Urinary bladder (tissue), 4 donors: ENCODE data around the gene SLC35B1. TPM values are rescaled to one million over a fixed set of nuclear protein-coding genes. Genes with fewer than 3 reads are reported as not detected.

Experiments used
- DNase-seq: peaks from one replicate; pipeline ENCODE4 v3.0.0-alpha.2; 2015; ENCODE audit errors: extremely low spot score
- H3K27ac ChIP-seq: one replicate; pipeline ENCODE4 v1.5.1; 2013; ENCODE audit warnings: low read depth, mild to moderate bottlenecking, moderate library complexity
- H3K36me3 ChIP-seq: one replicate; pipeline ENCODE4 v1.6.1; 2013; ENCODE audit warnings: mild to moderate bottlenecking, moderate library complexity; ENCODE audit not compliant: insufficient read depth
- H3K4me1 ChIP-seq: one replicate; pipeline ENCODE4 v1.6.1; 2013; ENCODE audit warnings: mild to moderate bottlenecking, moderate library complexity; ENCODE audit not compliant: insufficient read depth
- H3K4me3 ChIP-seq: one replicate; pipeline ENCODE4 v1.5.1; 2013; ENCODE audit warnings: low read depth, low read length
- WGBS: extraction: QIAGEN DNeasy Blood & Tissue Kit; methylation state at CpG from one replicate; pipeline ENCODE4 v1.1.7; 2013; 5-methylcytosine and 5-hydroxymethylcytosine counted together
- polyA plus RNA-seq: library from polyadenylated mRNA; stranded (reverse); fragments of 200-250 nt; gene quantifications from one replicate; pipeline ENCODE4 v1.2.3, GENCODE V29; 2013
- total RNA-seq: library from RNA; depleted of rRNA; stranded (reverse); fragments of >200 nt; gene quantifications from one replicate; pipeline ENCODE4 v1.2.3, GENCODE V29; 2014
- donor health status: healthy with polysubstance abuse.
- donor health status: healthy.

The SLC35B1 gene
- total RNA-seq (27.0 TPM), polyA plus RNA-seq (33.1 TPM)

- DNase-seq, result peak; percentile 95
- WGBS, result 1% methylated on average over 53 of the region's 53 CpGs
- Histone ChIP-seq H3K4me3 (peak within 1 kb of the TSS; percentile 89), H3K36me3 (no peaks in the 10 kb centered on the region), H3K4me1 (no peaks in the 10 kb centered on the region), H3K27ac (peak within 1 kb of the TSS; percentile 68)
These were observed at the start of gene SLC35B1 for GRCh38 chr17:49707608-49708514. TSS of gene SLC35B1 (minus strand) at chr17:49707964. CDS start at chr17:49707833, 131 bp downstream.

GRCh38 chr17:49757151-49757777 lies 49.5 kb upstream of the SLC35B1 start:
- H3K36me3 ChIP-seq, result peaks cover 1% of the 10 kb centered on the region
- 77% methylated on average over 6 of the region's 6 CpGs for WGBS
- no peak for DNase-seq
- no peak overlapping the region for H3K4me3 ChIP-seq
- no peaks in the 10 kb centered on the region for H3K4me1 ChIP-seq
- no peak overlapping the region for H3K27ac ChIP-seq

DNA sequence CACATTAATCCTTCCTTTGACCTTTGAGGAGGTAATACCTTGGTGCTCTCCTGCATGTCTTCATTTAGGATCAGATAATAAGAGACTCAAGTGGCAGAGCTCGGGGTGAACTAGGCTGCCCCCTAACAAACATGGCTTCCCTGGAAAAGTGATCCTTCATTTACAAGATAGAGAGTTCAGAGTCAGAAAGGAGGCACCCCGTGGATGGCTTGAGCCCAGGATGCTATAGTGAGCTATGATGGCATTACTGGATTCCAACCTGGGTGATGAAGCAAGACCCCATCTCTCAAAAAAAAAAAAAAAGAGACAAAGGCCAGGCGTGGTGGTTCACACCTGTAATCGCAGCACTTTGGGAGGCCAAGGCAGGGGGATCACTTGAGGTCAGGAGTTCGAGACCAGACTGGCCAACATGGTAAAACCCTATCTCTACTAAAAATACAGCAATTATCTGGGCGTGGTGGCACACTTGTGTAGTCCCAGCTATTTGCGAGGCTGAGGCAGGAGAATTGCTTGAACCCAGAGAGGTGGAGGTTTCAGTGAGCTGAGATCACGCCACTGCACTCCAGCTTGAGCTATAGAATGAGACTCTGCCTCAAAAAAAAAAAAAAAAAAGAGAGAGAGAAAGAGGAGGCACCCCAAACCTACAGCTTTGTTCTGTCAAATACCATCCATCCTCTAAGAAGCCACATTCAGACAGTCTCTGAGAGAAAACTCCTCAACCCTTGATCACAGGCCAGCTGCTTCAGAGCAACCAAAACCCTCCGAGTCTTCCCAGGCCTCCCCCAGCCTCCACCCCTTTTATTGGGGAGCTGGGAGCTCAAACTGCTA lies 48.8 kb upstream of the SLC35B1 start:
- no peaks in the 10 kb centered on the region for H3K4me1 ChIP-seq
- 88% methylated on average over 9 of the region's 9 CpGs for WGBS
- DNase-seq, result no peak

DNA sequence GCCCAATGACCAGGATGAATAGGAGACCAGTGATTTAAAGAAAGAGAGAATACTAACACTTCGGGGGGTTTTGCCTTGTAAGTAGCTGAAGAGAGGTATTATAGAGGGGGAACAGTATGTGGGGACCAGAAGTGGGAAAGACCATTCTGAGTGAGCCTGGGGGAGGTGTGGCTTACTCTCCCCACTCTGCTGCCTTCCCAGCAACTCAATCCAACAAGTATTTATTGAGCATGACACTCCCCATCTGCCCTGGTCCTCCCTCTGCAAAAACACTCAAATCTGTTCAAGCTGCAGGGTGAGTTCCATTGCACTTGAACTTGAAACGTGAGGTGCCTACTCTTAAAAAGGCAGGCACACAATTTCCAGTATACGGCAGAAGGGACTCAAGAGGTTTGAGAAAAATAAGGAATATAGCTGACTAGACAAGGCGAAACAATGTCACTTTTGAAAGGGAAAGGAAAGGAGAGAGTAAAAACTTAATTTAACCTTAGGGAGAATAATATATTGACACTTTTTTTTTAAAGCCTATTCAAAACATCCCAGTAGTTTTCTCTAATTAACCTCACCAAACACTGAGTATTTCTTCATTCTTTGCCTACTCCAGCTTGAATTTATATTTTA lies 48.0 kb upstream of the SLC35B1 start:
- no peak overlapping the region for H3K4me3 ChIP-seq
- H3K4me1 ChIP-seq, result no peaks in the 10 kb centered on the region
- H3K27ac ChIP-seq, result no peak overlapping the region
- 77% methylated on average over 4 of the region's 4 CpGs for whole genome bisulfite sequencing
- DNase-seq, result no peak
- H3K36me3 ChIP-seq, result peaks cover 1% of the 10 kb centered on the region

More for the DNA sequence above, 48.8 kb upstream of the SLC35B1 start:
- no peak overlapping the region for H3K27ac ChIP-seq
- peaks cover 1% of the 10 kb centered on the region for H3K36me3 ChIP-seq
- H3K4me3 ChIP-seq, result no peak overlapping the region

- no peak overlapping the region for H3K27ac ChIP-seq
- no peaks in the 10 kb centered on the region for H3K4me1 ChIP-seq
- 52% methylated on average over 8 of the region's 8 CpGs for WGBS
- no peak overlapping the region for H3K4me3 ChIP-seq
- DNase-seq, result no peak
- H3K36me3 ChIP-seq, result peaks cover 1% of the 10 kb centered on the region
These were observed 46.2 kb upstream of the SLC35B1 start for GRCh38 chr17:49753959-49754391.

DNA sequence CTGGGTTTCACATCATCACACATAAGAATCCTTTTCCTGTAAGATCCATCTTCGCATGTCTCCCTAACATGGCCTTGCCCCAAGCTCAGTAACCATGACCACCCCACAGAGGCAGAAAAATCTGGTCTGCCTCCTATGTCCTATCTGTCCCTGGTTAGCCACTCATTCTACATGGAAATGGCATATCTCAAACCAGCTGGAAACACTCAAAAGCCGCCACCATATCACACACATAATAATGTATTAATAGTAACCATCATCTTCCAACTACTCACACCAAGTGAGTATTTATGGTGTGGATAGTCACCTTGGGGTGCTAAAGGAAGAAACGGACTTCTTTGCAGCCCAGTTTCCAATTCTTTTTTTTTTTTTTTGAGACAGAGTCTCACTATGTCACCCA lies 44.7 kb upstream of the SLC35B1 start:
- 82% methylated on average over 3 of the region's 3 CpGs for WGBS
- Histone ChIP-seq H3K27ac (no peak overlapping the region), H3K4me1 (no peaks in the 10 kb centered on the region), H3K4me3 (no peak overlapping the region), H3K36me3 (no peaks in the 10 kb centered on the region)
- DNase-seq, result no peak

GRCh38 chr17:49749730-49750129 lies 42.0 kb upstream of the SLC35B1 start:
- Histone ChIP-seq H3K27ac (no peak overlapping the region), H3K36me3 (no peaks in the 10 kb centered on the region), H3K4me1 (peaks cover 1% of the 10 kb centered on the region), H3K4me3 (no peak overlapping the region)
- WGBS, result 92% methylated on average over 3 of the region's 3 CpGs
- no peak for DNase-seq

- H3K36me3 ChIP-seq, result no peaks in the 10 kb centered on the region
- DNase-seq, result no peak
- no peak overlapping the region for H3K4me3 ChIP-seq
- 80% methylated on average over 7 of the region's 7 CpGs for WGBS
- H3K27ac ChIP-seq, result no peak overlapping the region
- H3K4me1 ChIP-seq, result peaks cover 1% of the 10 kb centered on the region
These were observed 41.0 kb upstream of the SLC35B1 start for GRCh38 chr17:49748791-49749190.

- H3K4me3 ChIP-seq, result no peak overlapping the region
- H3K4me1 ChIP-seq, result peaks cover 1% of the 10 kb centered on the region
- no peak overlapping the region for H3K27ac ChIP-seq
- no peaks in the 10 kb centered on the region for H3K36me3 ChIP-seq
- no peak for DNase-seq
- 87% methylated on average over 3 of the region's 3 CpGs for WGBS
These were observed 40.5 kb upstream of the SLC35B1 start for GRCh38 chr17:49748223-49748622.

DNA sequence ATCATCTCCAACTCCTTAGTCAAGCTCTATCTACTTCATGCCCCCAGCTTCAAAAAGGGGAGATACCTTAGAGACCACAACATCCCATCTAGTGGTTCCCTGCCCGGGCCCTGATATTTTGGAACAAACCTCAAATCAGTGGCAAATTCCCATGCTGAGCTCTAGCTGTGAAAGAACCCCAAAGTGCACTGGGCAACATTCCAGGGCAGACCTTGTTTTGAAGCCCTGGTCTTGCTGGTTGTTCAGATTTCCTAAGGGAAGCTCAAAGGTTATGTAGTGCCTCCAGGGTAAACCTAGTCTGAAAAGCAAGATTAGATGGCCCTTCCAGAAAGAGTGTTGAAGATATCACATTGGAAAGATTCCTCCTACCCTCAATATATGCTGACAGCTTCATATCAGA lies 39.9 kb upstream of the SLC35B1 start:
- Histone ChIP-seq H3K36me3 (no peaks in the 10 kb centered on the region), H3K27ac (no peak overlapping the region), H3K4me1 (peaks cover 3% of the 10 kb centered on the region), H3K4me3 (no peak overlapping the region)
- WGBS, result 85% methylated on average over 1 of the region's 1 CpG
- DNase-seq, result no peak

DNA sequence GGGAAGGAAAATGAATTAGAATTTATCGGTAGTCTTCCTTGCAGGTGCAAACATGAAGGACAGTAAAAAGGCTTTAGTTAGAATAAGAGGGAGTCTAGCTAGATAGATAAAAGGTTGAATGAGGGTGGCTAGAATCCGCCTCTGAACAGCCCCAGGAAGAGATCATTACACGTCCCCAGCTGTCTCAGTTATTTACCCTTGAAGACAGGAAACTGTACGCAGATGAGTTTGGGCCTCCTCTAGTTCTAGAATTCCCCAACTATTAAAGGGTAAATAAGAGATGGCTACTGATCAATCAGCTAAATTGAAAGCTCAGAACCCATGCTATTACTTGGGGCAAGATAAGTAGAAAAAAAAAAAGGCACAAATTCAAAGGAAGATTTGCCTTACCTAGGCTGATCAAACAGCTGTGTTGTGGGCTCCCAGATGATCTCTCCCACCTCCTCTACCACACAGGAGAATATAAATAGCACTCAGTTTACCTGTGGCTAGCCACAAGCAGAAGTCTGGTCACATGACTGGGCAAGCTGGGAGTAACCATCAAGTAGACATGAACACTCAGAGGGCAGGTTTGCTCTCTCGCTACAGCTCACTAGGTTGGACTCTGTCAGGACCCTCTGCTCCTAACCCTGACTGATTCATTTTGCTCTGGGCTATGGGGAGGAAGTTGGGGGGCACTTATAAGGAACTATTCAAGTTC lies 39.2 kb upstream of the SLC35B1 start:
- Histone ChIP-seq H3K27ac (peak overlapping the region; percentile 16), H3K4me1 (peaks cover 5% of the 10 kb centered on the region), H3K36me3 (no peaks in the 10 kb centered on the region), H3K4me3 (no peak overlapping the region)
- 82% methylated on average over 5 of the region's 5 CpGs for WGBS
- no peak for DNase-seq

DNA sequence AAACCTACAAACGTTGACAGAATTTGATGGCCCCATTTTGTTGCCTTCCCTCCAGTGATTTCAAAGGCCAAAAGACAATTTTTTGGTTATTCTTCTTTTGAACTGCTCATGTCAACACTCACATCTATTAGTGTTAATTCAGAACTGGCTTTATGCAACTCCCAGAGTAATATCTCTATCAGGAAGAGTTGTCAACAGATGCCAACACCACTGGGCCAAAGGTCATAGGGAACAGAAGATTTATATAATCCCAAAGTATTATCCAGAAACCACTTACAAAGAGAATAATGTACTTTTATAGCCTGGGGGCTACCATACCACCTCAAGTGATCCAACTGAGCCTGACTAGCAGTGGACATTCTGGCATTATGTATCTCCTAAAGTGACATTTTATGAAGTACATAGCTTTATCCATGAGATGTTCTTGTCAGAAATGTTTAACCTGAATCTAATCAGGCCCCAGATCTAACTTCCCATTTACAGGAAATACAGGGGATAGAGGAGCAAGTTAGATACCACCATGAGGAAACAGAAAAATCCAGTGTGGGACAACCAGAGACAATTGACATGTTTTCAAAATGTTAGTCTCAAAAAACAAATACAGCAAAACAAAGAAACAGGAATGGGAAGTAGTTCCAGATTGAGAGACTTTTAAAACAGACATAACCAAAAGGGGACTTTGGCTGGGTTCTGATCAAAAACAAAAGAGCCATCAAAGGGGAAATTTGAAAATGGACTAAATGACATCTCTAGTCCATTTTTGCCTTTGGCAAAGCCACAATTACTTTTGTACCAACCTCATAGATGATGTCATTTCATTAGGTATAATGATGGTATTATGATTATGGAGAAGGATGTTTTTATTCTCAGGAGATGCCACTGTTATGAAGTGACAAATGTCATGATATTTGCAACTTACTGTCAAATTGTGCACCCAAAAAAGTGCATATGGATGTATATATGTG lies 37.7 kb upstream of the SLC35B1 start:
- WGBS, result 71% methylated on average over 1 of the region's 1 CpG
- no peaks in the 10 kb centered on the region for H3K36me3 ChIP-seq
- no peak overlapping the region for H3K27ac ChIP-seq
- H3K4me3 ChIP-seq, result no peak overlapping the region
- peaks cover 5% of the 10 kb centered on the region for H3K4me1 ChIP-seq
- no peak for DNase-seq
